ENCODE data around the gene SERPINB2. TPM values are rescaled to one million over a fixed set of nuclear protein-coding genes. Genes with fewer than 3 reads are reported as not detected.

SERPINB2 gene
- total RNA-seq, 2 experiments from 2014 or later = 0.25 TPM; not detected in 1

DNA sequence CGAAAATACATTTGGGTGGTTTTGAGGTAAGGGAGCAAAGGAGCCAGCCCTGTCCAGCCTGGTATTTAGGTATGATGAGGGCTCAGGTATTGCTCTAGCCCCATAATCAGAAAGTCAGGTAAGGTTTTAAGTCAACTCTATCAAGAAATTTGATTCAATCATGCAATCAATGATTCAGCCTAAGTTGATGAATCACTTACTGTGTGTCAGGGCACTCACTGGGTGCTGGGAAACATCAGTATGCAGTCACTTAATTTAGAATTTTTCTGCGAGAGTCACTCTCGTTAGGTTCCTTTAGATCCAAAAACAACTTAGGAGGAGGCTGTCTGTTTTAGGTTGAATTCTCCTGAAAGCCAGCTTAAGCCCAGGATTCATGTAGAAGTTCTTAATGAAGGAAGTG, 17.7 kb upstream of the SERPINB2 start:
- DNase-seq = peak in 1 of 14 experiments; percentile 41
- H3K9me3 ChIP-seq (ENCODE audit: control insufficient read depth in 1 of 2, insufficient read depth in 1 of 2, low read length in 2 of 2) = no peaks in the 10 kb centered on the region
- intact Hi-C loops (cut with DNase I, micrococcal nuclease) = no loop called here
- no peaks in the 10 kb centered on the region for H3K4me1 Mint-ChIP-seq (ENCODE audit: low read depth)
- no peak for ATAC-seq (ENCODE audit: poor library complexity)
- H3K27me3 ChIP-seq (ENCODE audit: control insufficient read depth in 1 of 2, insufficient read depth in 2 of 2, low read length in 2 of 2) = no peaks in the 10 kb centered on the region
- no peak overlapping the region for H3K4me3 Mint-ChIP-seq
- H3K9me3 Mint-ChIP-seq = no peaks in the 10 kb centered on the region
- H3K27ac ChIP-seq (ENCODE audit: low read depth in 1 of 2, low read length in 2 of 2) = no peak overlapping the region
- peaks cover 4% of the 10 kb centered on the region for H3K27me3 Mint-ChIP-seq
- no peak overlapping the region for H3K4me3 ChIP-seq (ENCODE audit: low read length)
- H3K27ac Mint-ChIP-seq = no peak overlapping the region
- no peaks in the 10 kb centered on the region for H3K4me1 ChIP-seq (ENCODE audit: insufficient read depth, low read length)
- no peaks in the 10 kb centered on the region for H3K36me3 ChIP-seq (ENCODE audit: insufficient read depth, low read length)
- CTCF ChIA-PET = no interaction called here
- no peaks in the 10 kb centered on the region for H3K36me3 Mint-ChIP-seq (ENCODE audit: low read depth)
- no peak for TF ChIP-seq CTCF (IDR thresholded peaks at IDR 0.05)
- POLR2A ChIA-PET = no interaction called here

DNA sequence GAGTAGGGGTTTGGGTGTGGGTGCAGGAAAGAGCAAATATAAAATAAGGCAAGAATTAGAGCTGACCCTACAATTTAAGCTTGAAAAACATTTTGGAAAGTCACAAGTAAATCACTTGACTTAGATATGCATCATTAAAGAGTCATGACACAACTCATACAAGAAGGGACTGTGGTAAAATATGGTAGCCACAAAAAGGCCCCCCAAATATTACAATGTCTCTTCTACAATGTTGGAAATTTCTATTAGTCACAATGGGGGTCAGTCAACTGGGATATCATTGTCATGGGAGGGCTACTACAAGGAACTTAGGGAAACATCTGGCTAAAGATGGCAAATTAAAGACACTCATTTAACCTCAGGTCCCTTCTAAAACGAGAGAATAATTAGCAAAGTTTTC, 15.7 kb upstream of the SERPINB2 start:
- no peak overlapping the region for H3K4me3 Mint-ChIP-seq
- no peak overlapping the region for H3K27ac Mint-ChIP-seq
- no peaks in the 10 kb centered on the region for H3K4me1 Mint-ChIP-seq (ENCODE audit: low read depth)
- Histone ChIP-seq H3K27me3 (ENCODE audit: control insufficient read depth in 1 of 2, insufficient read depth in 2 of 2, low read length in 2 of 2) (no peaks in the 10 kb centered on the region), H3K27ac (ENCODE audit: low read depth in 1 of 2, low read length in 2 of 2) (no peak overlapping the region), H3K36me3 (ENCODE audit: insufficient read depth, low read length) (no peaks in the 10 kb centered on the region), H3K4me1 (ENCODE audit: insufficient read depth, low read length) (no peaks in the 10 kb centered on the region), H3K9me3 (ENCODE audit: control insufficient read depth in 1 of 2, insufficient read depth in 1 of 2, low read length in 2 of 2) (no peaks in the 10 kb centered on the region), H3K4me3 (ENCODE audit: low read length) (no peak overlapping the region)
- peak in 1 of 14 experiments; percentile 15 for DNase-seq
- no peak for TF ChIP-seq CTCF (IDR thresholded peaks at IDR 0.05)
- H3K9me3 Mint-ChIP-seq = no peaks in the 10 kb centered on the region
- intact Hi-C loops (cut with DNase I, micrococcal nuclease) = no loop called here
- H3K27me3 Mint-ChIP-seq = peaks cover 4% of the 10 kb centered on the region
- POLR2A ChIA-PET = no interaction called here
- CTCF ChIA-PET = no interaction called here
- no peaks in the 10 kb centered on the region for H3K36me3 Mint-ChIP-seq (ENCODE audit: low read depth)
- no peak for ATAC-seq (ENCODE audit: poor library complexity)

DNA sequence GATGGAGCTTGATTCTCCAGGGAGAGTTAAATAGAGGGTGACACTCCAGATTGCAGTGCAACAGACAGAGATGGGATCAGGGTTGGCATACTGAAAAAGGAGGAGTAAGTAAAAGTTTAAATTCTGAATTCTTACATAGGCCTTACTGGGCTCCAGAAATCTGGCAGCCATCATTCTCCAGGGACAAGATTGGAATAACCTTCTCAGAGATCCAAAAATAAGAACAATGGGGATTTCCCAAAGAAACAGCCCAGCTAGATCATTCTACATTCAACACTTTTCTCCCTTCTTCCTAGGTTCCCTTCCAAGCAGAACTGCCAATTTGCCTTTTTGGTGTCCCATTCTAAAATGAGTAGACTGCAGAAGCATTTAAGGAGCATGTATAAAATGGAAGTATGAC, 14.9 kb upstream of the SERPINB2 start:
- H3K27me3 Mint-ChIP-seq = peaks cover 4% of the 10 kb centered on the region
- no peaks in the 10 kb centered on the region for H3K4me1 ChIP-seq (ENCODE audit: insufficient read depth, low read length)
- H3K9me3 ChIP-seq (ENCODE audit: control insufficient read depth in 1 of 2, insufficient read depth in 1 of 2, low read length in 2 of 2) = no peaks in the 10 kb centered on the region
- H3K9me3 Mint-ChIP-seq = no peaks in the 10 kb centered on the region
- H3K27me3 ChIP-seq (ENCODE audit: control insufficient read depth in 1 of 2, insufficient read depth in 2 of 2, low read length in 2 of 2) = no peaks in the 10 kb centered on the region
- H3K27ac Mint-ChIP-seq = no peak overlapping the region
- DNase-seq = no peak
- H3K27ac ChIP-seq (ENCODE audit: low read depth in 1 of 2, low read length in 2 of 2) = no peak overlapping the region
- POLR2A ChIA-PET = no interaction called here
- H3K36me3 Mint-ChIP-seq (ENCODE audit: low read depth) = no peaks in the 10 kb centered on the region
- no peak for ATAC-seq (ENCODE audit: poor library complexity)
- CTCF ChIA-PET = no interaction called here
- H3K4me3 Mint-ChIP-seq = no peak overlapping the region
- no peak overlapping the region for H3K4me3 ChIP-seq (ENCODE audit: low read length)
- no peak for TF ChIP-seq CTCF (IDR thresholded peaks at IDR 0.05)
- intact Hi-C loops (cut with DNase I, micrococcal nuclease) = no loop called here
- H3K4me1 Mint-ChIP-seq (ENCODE audit: low read depth) = no peaks in the 10 kb centered on the region
- no peaks in the 10 kb centered on the region for H3K36me3 ChIP-seq (ENCODE audit: insufficient read depth, low read length)

Data from CD4-positive, alpha-beta T cell (primary cell).